ENCODE measurements around the gene CBY1. TPM values are rescaled to one million over a fixed set of nuclear protein-coding genes. Genes with fewer than 3 reads are reported as not detected.

CBY1 gene
- total and polyA plus RNA-seq, 7 donors: 15.4 to 39.5 (median 22.8) TPM

- Histone ChIP-seq H3K4me1 (peaks cover 41% of the 10 kb centered on the region), H3K27ac (no peak overlapping the region), H3K27me3 (ENCODE audit: insufficient read depth in 3 of 3, low read length in 2 of 3) (no peaks in the 10 kb centered on the region), H3K36me3 (ENCODE audit: insufficient read depth in 1 of 2, low read depth in 1 of 2) (peaks cover 0 to 59% of the 10 kb centered on the region in 2 donors), H3K9me3 (no peaks in the 10 kb centered on the region), H3K4me3 (no peak overlapping the region)
- TF ChIP-seq, protein P1, sequence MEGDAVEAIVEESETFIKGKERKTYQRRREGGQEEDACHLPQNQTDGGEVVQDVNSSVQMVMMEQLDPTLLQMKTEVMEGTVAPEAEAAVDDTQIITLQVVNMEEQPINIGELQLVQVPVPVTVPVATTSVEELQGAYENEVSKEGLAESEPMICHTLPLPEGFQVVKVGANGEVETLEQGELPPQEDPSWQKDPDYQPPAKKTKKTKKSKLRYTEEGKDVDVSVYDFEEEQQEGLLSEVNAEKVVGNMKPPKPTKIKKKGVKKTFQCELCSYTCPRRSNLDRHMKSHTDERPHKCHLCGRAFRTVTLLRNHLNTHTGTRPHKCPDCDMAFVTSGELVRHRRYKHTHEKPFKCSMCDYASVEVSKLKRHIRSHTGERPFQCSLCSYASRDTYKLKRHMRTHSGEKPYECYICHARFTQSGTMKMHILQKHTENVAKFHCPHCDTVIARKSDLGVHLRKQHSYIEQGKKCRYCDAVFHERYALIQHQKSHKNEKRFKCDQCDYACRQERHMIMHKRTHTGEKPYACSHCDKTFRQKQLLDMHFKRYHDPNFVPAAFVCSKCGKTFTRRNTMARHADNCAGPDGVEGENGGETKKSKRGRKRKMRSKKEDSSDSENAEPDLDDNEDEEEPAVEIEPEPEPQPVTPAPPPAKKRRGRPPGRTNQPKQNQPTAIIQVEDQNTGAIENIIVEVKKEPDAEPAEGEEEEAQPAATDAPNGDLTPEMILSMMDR (IDR thresholded peaks at IDR 0.05): no peak
- intact Hi-C loops (cut with DNase I): no loop called here
- WGBS, 3 donors: 92 to 96% (median 92%) methylated on average over 15 of the region's 15 CpGs
- ATAC-seq: no peak
- no peak for DNase-seq
These were observed 59.4 kb downstream of the CBY1 start for GRCh38 chr22:38715852-38716251.

GRCh38 chr22:38716271-38716670 is 59.8 kb downstream of the CBY1 start:
- Histone ChIP-seq H3K4me3 (no peak overlapping the region), H3K27me3 (ENCODE audit: insufficient read depth in 3 of 3, low read length in 2 of 3) (no peaks in the 10 kb centered on the region), H3K9me3 (no peaks in the 10 kb centered on the region), H3K4me1 (peaks cover 41% of the 10 kb centered on the region), H3K36me3 (ENCODE audit: insufficient read depth in 1 of 2, low read depth in 1 of 2) (peaks cover 0 to 59% of the 10 kb centered on the region in 2 donors), H3K27ac (no peak overlapping the region)
- TF ChIP-seq, protein P1 (IDR thresholded peaks at IDR 0.05): no peak
- no peak for DNase-seq
- WGBS, 3 donors: 91 to 96% (median 92%) methylated on average over 10 of the region's 10 CpGs
- intact Hi-C loops (cut with DNase I): no loop called here
- no peak for ATAC-seq

GRCh38 chr22:38716826-38717225 is 60.4 kb downstream of the CBY1 start:
- peak in 1 of 2 donors; percentile 34 for DNase-seq
- Histone ChIP-seq H3K27me3 (ENCODE audit: insufficient read depth in 3 of 3, low read length in 2 of 3) (no peaks in the 10 kb centered on the region), H3K27ac (no peak overlapping the region), H3K9me3 (no peaks in the 10 kb centered on the region), H3K4me1 (peaks cover 41% of the 10 kb centered on the region), H3K36me3 (ENCODE audit: insufficient read depth in 1 of 2, low read depth in 1 of 2) (peaks cover 0 to 63% of the 10 kb centered on the region in 2 donors), H3K4me3 (no peak overlapping the region)
- intact Hi-C loops (cut with DNase I): no loop called here
- TF ChIP-seq, protein P1 (IDR thresholded peaks at IDR 0.05): no peak
- 89 to 98% (median 90%) methylated on average over 9 of the region's 9 CpGs for WGBS, 3 donors
- ATAC-seq: no peak

- 83 to 88% (median 88%) methylated on average over 6 of the region's 6 CpGs for WGBS, 3 donors
- Histone ChIP-seq H3K27me3 (ENCODE audit: insufficient read depth in 3 of 3, low read length in 2 of 3) (no peaks in the 10 kb centered on the region), H3K9me3 (no peaks in the 10 kb centered on the region), H3K4me1 (peaks cover 38% of the 10 kb centered on the region), H3K36me3 (ENCODE audit: insufficient read depth in 1 of 2, low read depth in 1 of 2) (peaks cover 0 to 67% of the 10 kb centered on the region in 2 donors), H3K27ac (no peak overlapping the region), H3K4me3 (no peak overlapping the region)
- peak in 1 of 2 donors; percentile 7 for DNase-seq
- TF ChIP-seq, protein P1 (IDR thresholded peaks at IDR 0.05): no peak
- intact Hi-C loops (cut with DNase I): no loop called here
- ATAC-seq: no peak
These were observed 60.8 kb downstream of the CBY1 start for GRCh38 chr22:38717244-38717643.

DNA sequence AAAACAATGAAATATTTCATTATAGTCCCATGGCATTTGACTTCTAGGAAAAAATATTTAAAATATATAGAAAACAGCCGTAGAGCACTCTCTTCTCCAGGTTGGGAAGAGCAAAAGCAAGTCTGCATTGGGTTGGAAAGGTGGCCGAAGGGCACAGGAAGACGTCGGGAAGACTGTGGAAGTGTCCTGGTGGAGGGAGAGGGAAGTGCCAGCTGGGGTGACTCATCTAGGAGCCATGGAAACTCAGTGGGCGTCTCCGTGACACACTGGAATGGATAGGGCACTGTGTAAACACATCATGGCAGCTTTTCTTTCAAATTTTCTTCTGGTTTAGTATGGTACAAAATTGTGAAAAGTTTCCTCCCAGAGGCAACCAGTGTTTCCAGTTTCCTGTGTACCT is 62.0 kb downstream of the CBY1 start:
- H3K27me3 ChIP-seq (ENCODE audit: insufficient read depth in 3 of 3, low read length in 2 of 3): no peaks in the 10 kb centered on the region
- peak; percentile 69 to 79 for DNase-seq
- TF ChIP-seq, protein P1 (IDR thresholded peaks at IDR 0.05): peak; percentile 62
- H3K4me1 ChIP-seq: peaks cover 31% of the 10 kb centered on the region
- H3K4me3 ChIP-seq: no peak overlapping the region
- peaks cover 0 to 70% of the 10 kb centered on the region in 2 donors for H3K36me3 ChIP-seq (ENCODE audit: insufficient read depth in 1 of 2, low read depth in 1 of 2)
- H3K9me3 ChIP-seq: no peaks in the 10 kb centered on the region
- WGBS, 3 donors: 34 to 40% (median 35%) methylated on average over 6 of the region's 6 CpGs
- peak overlapping the region; percentile 36 for H3K27ac ChIP-seq
- intact Hi-C loops (cut with DNase I): no loop called here
- ATAC-seq: peak; percentile 89 to 96 (median 94)

All from psoas muscle (tissue), 8 donors.